GM20431 (cell line): ENCODE results near the gene CTNNA2.

ENCODE experiments used
- in situ Hi-C: fragments of 300-500 bp; cut with MseI, MboI; formaldehyde crosslinking; loops from one replicate; pipeline ENCODE4 v1.15.0; 2020; ENCODE audit warnings: low sequenced_read_pairs; ENCODE audit not compliant: unreplicated experiment

Gene CTNNA2

DNA sequence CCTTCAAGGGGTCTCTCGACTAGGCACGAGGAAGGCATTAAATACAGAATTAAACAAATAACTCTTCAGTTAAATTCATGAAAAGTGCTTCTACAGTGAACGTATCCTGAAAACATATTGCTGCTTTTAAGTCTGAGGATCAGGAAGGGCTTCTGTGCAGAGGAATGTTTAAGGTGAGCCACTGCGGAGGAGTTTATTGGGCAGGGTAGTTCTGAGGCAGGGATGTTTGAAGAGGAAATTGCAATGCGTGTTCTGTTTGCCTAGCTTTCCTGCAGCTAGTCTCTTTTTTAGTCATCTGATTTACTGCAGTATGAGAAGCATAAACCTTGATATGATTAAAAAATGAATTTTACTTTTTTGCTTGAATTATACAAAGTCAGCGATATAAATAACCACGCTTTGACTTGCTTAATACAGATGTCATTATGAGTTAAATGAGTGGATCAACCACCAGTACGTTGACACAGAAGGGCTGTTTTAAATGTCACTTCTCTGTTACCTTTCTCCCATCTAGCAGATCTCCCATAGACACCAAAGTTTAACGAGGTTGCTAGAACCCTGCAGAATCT, 98.7 kb downstream of the CTNNA2 start:
- in situ Hi-C loops, result no loop called here

GRCh38 chr2:79612999-79613398, 100.1 kb downstream of the CTNNA2 start:
- in situ Hi-C loops, result no loop called here

GRCh38 chr2:79619442-79619841, 106.6 kb downstream of the CTNNA2 start:
- in situ Hi-C loops, result no loop called here

DNA sequence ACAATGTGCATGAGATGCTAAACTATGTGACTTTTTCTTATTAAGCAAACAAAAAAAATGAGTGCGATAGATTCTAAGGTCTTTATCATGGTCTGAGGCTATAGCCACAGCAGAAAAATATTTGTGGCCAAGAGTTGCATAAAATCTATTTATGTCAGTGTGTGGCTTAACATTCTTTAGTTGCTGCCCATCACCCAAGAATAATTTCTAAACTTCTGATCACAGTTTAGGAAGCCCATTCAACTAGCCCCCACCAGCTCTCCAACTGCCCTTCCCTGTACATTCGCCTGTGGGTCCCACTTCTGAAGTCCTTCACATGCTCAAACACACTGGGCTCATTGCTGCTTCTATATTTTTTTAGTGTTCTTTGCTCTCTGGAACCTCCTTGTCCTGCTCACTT, 107.1 kb downstream of the CTNNA2 start:
- in situ Hi-C loops, result no loop called here

GRCh38 chr2:79620679-79621078, 107.8 kb downstream of the CTNNA2 start:
- in situ Hi-C loops, result no loop called here

DNA sequence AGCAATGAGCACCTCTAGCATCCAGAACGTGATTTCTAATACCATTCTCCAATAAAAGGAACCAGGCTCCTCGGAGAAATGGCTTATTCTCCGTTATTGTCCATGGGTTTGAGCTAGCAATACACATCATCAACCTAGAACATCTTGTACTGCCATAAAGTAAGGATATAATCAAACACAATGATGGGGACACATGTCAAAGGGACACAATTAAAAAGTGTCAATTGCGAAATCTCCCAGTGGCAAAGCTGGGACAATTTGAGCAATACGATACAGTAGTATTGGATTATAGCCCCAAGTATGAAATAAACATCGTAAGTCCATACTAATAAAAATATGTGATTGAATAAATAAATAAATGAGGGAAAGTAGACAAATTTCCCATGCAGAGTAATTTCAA, 108.4 kb downstream of the CTNNA2 start:
- in situ Hi-C loops, result no loop called here

GRCh38 chr2:79621755-79622154, 108.9 kb downstream of the CTNNA2 start:
- in situ Hi-C loops, result no loop called here

GRCh38 chr2:79622508-79622907, 109.7 kb downstream of the CTNNA2 start:
- in situ Hi-C loops, result no loop called here

GRCh38 chr2:79627237-79627636, 114.4 kb downstream of the CTNNA2 start:
- in situ Hi-C loops, result no loop called here

- in situ Hi-C loops, result no loop called here
Observed at GRCh38 chr2:79630060-79630459, 117.2 kb downstream of the CTNNA2 start.

DNA sequence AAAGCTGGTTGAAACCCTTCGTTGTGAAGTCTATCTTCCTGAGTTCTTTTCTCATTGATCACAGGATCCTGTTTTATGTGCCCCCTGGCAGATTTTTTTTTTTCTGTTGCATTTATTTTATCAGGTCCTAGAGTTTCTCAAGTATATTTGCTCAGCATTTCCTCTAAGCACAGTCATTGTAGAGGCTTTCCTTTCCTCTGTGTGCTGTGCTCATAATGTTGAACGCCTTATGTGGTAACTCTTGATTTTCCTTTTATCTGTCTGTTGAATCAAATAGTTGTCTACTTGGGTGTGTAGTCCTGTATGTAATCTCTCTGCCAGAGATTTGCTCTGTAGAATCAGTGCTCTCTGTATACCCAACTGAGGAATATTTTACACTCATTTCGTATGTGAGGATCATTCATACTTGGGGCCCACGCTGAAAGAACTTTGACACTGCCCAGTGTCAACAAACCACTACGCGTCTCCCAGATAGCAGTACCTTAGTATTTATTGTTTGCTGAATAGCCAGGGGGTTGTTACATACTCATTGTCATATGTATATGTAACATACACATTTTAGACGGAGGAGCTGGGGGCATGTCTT, 118.2 kb downstream of the CTNNA2 start:
- in situ Hi-C loops, result no loop called here

- in situ Hi-C loops, result no loop called here
Observed at GRCh38 chr2:79638410-79638809, 125.6 kb downstream of the CTNNA2 start.

GRCh38 chr2:79638954-79639353, 126.1 kb downstream of the CTNNA2 start:
- in situ Hi-C loops, result no loop called here

- in situ Hi-C loops, result no loop called here
Observed at GRCh38 chr2:79640001-79640400, 127.2 kb downstream of the CTNNA2 start.

GRCh38 chr2:79649531-79649930, 136.7 kb downstream of the CTNNA2 start:
- in situ Hi-C loops, result no loop called here

- in situ Hi-C loops, result no loop called here
Observed at GRCh38 chr2:79660557-79660956, 147.7 kb downstream of the CTNNA2 start.

DNA sequence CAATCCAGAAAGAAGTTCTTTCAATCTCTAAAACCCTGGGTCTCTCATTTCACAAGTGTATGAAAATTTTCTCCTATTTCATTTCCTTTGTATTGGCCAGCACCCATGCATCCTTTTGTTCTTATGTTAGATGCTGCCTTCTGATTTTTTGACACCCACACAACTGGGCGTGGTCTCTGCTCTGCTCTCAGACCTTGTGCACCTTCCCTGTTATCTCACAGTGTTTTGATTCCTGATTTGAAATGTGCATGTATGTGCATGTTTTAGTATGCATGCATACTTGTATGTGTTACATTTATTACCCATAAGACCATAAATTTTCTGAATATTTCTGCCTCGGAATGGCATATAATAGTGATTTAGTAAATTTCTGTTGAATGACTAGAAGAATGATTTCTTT, 152.2 kb downstream of the CTNNA2 start:
- in situ Hi-C loops, result no loop called here

- in situ Hi-C loops, result no loop called here
Observed at GRCh38 chr2:79666430-79666829, 153.6 kb downstream of the CTNNA2 start.

DNA sequence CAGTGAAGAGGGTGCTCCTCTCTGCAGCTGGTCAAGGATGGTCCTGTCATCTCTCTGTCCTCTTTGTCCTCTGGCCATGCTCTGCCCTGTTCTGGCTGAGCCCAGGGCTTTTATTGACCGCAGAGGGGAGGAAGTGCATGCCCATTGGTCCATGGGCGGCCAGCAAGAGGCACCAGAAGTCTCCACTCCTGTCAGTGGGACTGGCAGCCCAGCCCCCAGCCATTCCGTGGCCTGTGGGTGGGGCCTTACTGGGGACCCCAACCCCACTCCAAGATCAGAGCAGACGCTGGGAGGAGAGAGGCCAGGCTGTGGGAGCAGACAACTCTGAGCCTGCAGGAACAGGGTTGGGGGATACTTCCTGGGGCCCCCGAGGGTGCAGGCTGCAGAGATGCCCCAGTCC, 156.9 kb downstream of the CTNNA2 start:
- in situ Hi-C loops, result no loop called here

GRCh38 chr2:79670198-79670597, 157.3 kb downstream of the CTNNA2 start:
- in situ Hi-C loops, result no loop called here

DNA sequence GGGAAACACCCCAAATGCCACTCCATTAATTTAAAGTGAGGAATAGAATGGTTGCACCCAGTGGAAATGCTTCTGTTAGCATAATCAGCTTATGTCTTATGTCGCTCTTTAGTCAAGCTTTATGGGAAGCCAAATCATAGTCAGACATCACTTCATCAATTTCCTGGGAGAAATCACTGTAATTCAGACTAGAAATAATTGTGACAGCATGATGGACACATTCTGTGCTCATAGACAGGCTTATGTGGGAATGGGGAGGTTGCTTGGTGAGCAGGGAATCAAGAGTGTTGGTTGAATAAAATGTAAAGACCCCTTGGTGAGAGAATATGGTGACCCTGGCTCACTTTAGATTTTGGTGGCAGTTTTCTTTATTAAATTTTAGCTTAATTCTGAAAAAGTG, 174.0 kb downstream of the CTNNA2 start:
- in situ Hi-C loops, result no loop called here

DNA sequence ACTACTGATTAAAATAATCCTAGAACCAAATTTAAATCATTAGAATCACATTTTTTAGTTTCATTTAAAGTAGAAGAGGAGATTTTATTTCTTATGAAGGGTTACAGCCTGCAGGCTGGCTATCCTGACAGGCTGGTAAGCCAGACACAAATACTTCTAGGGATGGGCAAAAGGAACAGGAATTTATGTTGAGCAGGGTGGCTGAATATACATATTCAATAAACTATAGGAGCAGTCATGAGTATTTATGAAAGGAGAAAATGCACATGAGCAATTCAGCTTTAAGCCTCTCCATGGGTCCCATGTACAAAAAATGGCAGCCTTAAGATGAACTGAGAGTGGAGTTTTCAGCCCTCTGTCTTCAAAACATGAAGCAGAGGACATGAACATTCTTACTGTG, 182.4 kb downstream of the CTNNA2 start:
- in situ Hi-C loops, result no loop called here
